ENCODE data around the gene SLC24A5. TPM values are rescaled to one million over a fixed set of nuclear protein-coding genes. Genes with fewer than 3 reads are reported as not detected.

Gene SLC24A5
- total RNA-seq, 3 donors from 2014 or later, result not detected

GRCh38 chr15:48097264-48097663, 23.5 kb upstream of the SLC24A5 start:
- Histone ChIP-seq H3K4me1 (no peaks in the 10 kb centered on the region), H3K27ac (no peak overlapping the region)
- intact Hi-C loops (cut with DNase I; ENCODE audit: low total_unique reads), result no loop called here

GRCh38 chr15:48101376-48101961, 19.3 kb upstream of the SLC24A5 start:
- TF ChIP-seq, protein P1, sequence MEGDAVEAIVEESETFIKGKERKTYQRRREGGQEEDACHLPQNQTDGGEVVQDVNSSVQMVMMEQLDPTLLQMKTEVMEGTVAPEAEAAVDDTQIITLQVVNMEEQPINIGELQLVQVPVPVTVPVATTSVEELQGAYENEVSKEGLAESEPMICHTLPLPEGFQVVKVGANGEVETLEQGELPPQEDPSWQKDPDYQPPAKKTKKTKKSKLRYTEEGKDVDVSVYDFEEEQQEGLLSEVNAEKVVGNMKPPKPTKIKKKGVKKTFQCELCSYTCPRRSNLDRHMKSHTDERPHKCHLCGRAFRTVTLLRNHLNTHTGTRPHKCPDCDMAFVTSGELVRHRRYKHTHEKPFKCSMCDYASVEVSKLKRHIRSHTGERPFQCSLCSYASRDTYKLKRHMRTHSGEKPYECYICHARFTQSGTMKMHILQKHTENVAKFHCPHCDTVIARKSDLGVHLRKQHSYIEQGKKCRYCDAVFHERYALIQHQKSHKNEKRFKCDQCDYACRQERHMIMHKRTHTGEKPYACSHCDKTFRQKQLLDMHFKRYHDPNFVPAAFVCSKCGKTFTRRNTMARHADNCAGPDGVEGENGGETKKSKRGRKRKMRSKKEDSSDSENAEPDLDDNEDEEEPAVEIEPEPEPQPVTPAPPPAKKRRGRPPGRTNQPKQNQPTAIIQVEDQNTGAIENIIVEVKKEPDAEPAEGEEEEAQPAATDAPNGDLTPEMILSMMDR (IDR thresholded peaks at IDR 0.05), result no peak
- no peak for TF ChIP-seq POLR2A (IDR thresholded peaks at IDR 0.05)
- no peak for TF ChIP-seq POLR2AphosphoS5 (IDR thresholded peaks at IDR 0.05)
- Histone ChIP-seq H3K27ac (no peak overlapping the region), H3K4me3 (no peak overlapping the region), H3K9me3 (no peaks in the 10 kb centered on the region), H3K36me3 (no peaks in the 10 kb centered on the region), H3K4me1 (no peaks in the 10 kb centered on the region), H3K27me3 (no peaks in the 10 kb centered on the region)
- intact Hi-C loops (cut with DNase I; ENCODE audit: low total_unique reads), result no loop called here
- no peak for DNase-seq (ENCODE audit: low spot score in 2 of 2)

More at GRCh38 chr15:48097264-48097663, 23.5 kb upstream of the SLC24A5 start:
- no peak overlapping the region for H3K4me3 ChIP-seq
- H3K9me3 ChIP-seq, result no peaks in the 10 kb centered on the region
- no peak for DNase-seq (ENCODE audit: low spot score in 2 of 2)
- H3K27me3 ChIP-seq, result no peaks in the 10 kb centered on the region
- no peaks in the 10 kb centered on the region for H3K36me3 ChIP-seq
- TF ChIP-seq, protein P1 (IDR thresholded peaks at IDR 0.05), result no peak
- no peak for TF ChIP-seq POLR2A (IDR thresholded peaks at IDR 0.05)
- no peak for TF ChIP-seq POLR2AphosphoS5 (IDR thresholded peaks at IDR 0.05)

- H3K36me3 ChIP-seq, result no peaks in the 10 kb centered on the region
- intact Hi-C loops (cut with DNase I; ENCODE audit: low total_unique reads), result no loop called here
- H3K9me3 ChIP-seq, result no peaks in the 10 kb centered on the region
- DNase-seq (ENCODE audit: low spot score in 2 of 2), result no peak
- no peak overlapping the region for H3K27ac ChIP-seq
- no peaks in the 10 kb centered on the region for H3K27me3 ChIP-seq
- no peak for TF ChIP-seq POLR2A (IDR thresholded peaks at IDR 0.05)
- no peak for TF ChIP-seq POLR2AphosphoS5 (IDR thresholded peaks at IDR 0.05)
- TF ChIP-seq, protein P1 (IDR thresholded peaks at IDR 0.05), result no peak
- H3K4me1 ChIP-seq, result no peaks in the 10 kb centered on the region
- H3K4me3 ChIP-seq, result no peak overlapping the region
Measured at GRCh38 chr15:48102167-48102566, 18.6 kb upstream of the SLC24A5 start.

DNA sequence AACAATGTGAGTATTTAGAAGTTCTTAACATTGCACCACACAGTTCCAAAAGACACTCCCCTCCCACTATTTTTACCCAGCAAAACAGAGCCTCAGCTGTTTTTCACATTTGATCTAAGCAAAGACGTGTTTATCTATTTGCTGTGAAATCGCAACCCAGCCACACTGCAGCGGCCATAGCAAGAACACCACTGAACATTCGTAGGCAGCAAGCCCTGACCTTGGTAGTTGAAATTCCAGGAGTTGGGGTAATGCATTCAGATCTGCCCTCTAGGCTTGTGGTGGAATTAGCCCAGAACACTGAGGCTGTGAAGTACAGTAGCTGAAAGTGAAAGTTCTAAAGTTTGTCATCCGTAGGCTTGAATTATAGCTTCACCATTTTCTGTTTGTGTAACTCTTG, 17.1 kb upstream of the SLC24A5 start:
- H3K36me3 ChIP-seq, result no peaks in the 10 kb centered on the region
- H3K4me3 ChIP-seq, result no peak overlapping the region
- no peak for TF ChIP-seq POLR2AphosphoS5 (IDR thresholded peaks at IDR 0.05)
- no peak for TF ChIP-seq POLR2A (IDR thresholded peaks at IDR 0.05)
- TF ChIP-seq, protein P1 (IDR thresholded peaks at IDR 0.05), result no peak
- H3K27me3 ChIP-seq, result no peaks in the 10 kb centered on the region
- no peaks in the 10 kb centered on the region for H3K9me3 ChIP-seq
- intact Hi-C loops (cut with DNase I; ENCODE audit: low total_unique reads), result no loop called here
- H3K27ac ChIP-seq, result no peak overlapping the region
- DNase-seq (ENCODE audit: low spot score in 2 of 2), result no peak
- H3K4me1 ChIP-seq, result no peaks in the 10 kb centered on the region

- TF ChIP-seq POLR2A (IDR thresholded peaks at IDR 0.05) (no peak), POLR2AphosphoS5 (IDR thresholded peaks at IDR 0.05) (no peak)
- TF ChIP-seq, protein P1 (IDR thresholded peaks at IDR 0.05), result no peak
- intact Hi-C loops (cut with DNase I; ENCODE audit: low total_unique reads), result no loop called here
Measured at GRCh38 chr15:48105936-48106335, 14.9 kb upstream of the SLC24A5 start.

More at GRCh38 chr15:48105936-48106335, 14.9 kb upstream of the SLC24A5 start:
- Histone ChIP-seq H3K9me3 (no peaks in the 10 kb centered on the region), H3K27me3 (no peaks in the 10 kb centered on the region), H3K4me3 (no peak overlapping the region), H3K36me3 (no peaks in the 10 kb centered on the region), H3K4me1 (no peaks in the 10 kb centered on the region), H3K27ac (no peak overlapping the region)
- DNase-seq (ENCODE audit: low spot score in 2 of 2), result no peak
